Sigmoid colon (tissue), 7 donors: ENCODE measurements around the gene USH2A. TPM values are rescaled to one million over a fixed set of nuclear protein-coding genes. Genes with fewer than 3 reads are reported as not detected.

ENCODE experiments used
- DNase-seq: peaks from one replicate; pipeline ENCODE4 v3.0.0-alpha.2; 2019
- H3K27ac ChIP-seq, 4 donors: fragments of 200-600 bp; sonication (generic); one replicate each; pipeline ENCODE4 v1.5.1; 2016 to 2019; ENCODE audit warnings: mild to moderate bottlenecking in 1 of 4
- H3K27me3 ChIP-seq, 3 donors: fragments of 200-600 bp; sonication (generic); one replicate each; pipeline ENCODE4 v1.5.1; 2019; ENCODE audit warnings: mild to moderate bottlenecking in 1 of 3
- H3K36me3 ChIP-seq, 4 donors: fragments of 200-600 bp; sonication (generic); one replicate each; pipeline ENCODE4 v1.5.1; 2016 to 2019
- H3K4me1 ChIP-seq, 4 donors: fragments of 200-600 bp; sonication (generic); one replicate each; pipeline ENCODE4 v1.5.1; 2017 to 2019
- H3K4me3 ChIP-seq, 4 donors: fragments of 200-600 bp; sonication (generic); one replicate each; pipeline ENCODE4 v1.5.1; 2017 to 2019; ENCODE audit warnings: mild to moderate bottlenecking in 2 of 4, moderate library complexity in 1 of 4
- H3K9me3 ChIP-seq, 4 donors: fragments of 200-600 bp in 3 of 4; sonication (generic) in 3 of 4; one replicate each; pipeline versions ENCODE4 v1.5.1 to v1.6.1; 2013 to 2019
- EP300 ChIP-seq, 4 donors: sonication (generic); formaldehyde crosslinking; IDR thresholded peaks; one replicate each; pipeline ENCODE4 v1.6.1; 2017; ENCODE audit warnings: antibody characterized with exemption in 4 of 4
- POLR2A ChIP-seq, 2 donors: fragments of 450-650 bp; IDR thresholded peaks; one replicate each; pipeline ENCODE4 v1.6.1; 2016; ENCODE audit warnings: antibody characterized with exemption in 2 of 2, mild to moderate bottlenecking in 2 of 2, moderate library complexity in 2 of 2
- POLR2AphosphoS5 ChIP-seq, 4 donors: sonication (generic); formaldehyde crosslinking; IDR thresholded peaks; one replicate each; pipeline ENCODE4 v1.6.1; 2017; ENCODE audit warnings: antibody characterized with exemption in 4 of 4
- WGBS, 2 donors: extraction: QIAGEN DNeasy Blood & Tissue Kit; methylation state at CpG; one replicate each; pipeline ENCODE4 v1.1.7; 2013; 5-methylcytosine and 5-hydroxymethylcytosine counted together
- intact Hi-C: fragments of 100-400 bp; cut with DNase I; formaldehyde crosslinking; loops from one replicate; pipeline ENCODE4 v1.15.1; 2023
- polyA plus RNA-seq, 3 donors: library from polyadenylated mRNA; stranded (reverse); fragments of 200-250 nt; gene quantifications; one replicate each; pipeline ENCODE4 v1.2.3, GENCODE V29; 2013
- total RNA-seq, 4 donors: library from RNA; depleted of rRNA; stranded (reverse); fragments of >200 nt; gene quantifications; one replicate each; pipeline ENCODE4 v1.1.0, GENCODE V29; 2016
- TF ChIP-seq, protein P1 (sequence below), 4 experiments: fragments of 450-650 bp in 3 of 4; fragments of 200-600 bp in 1 of 4; IDR thresholded peaks; one replicate each; pipeline ENCODE4 v1.5.1; 2016 to 2019; ENCODE audit warnings: antibody characterized with exemption in 4 of 4, mild to moderate bottlenecking in 3 of 4, moderate library complexity in 2 of 4
- donor health status: healthy with polysubstance abuse.
- donor health status: Bipolar disorder and iron deficiency.
- donor health status: healthy.

USH2A gene
- total and polyA plus RNA-seq, 7 donors, result under 0.01 TPM; not detected in 6

DNA sequence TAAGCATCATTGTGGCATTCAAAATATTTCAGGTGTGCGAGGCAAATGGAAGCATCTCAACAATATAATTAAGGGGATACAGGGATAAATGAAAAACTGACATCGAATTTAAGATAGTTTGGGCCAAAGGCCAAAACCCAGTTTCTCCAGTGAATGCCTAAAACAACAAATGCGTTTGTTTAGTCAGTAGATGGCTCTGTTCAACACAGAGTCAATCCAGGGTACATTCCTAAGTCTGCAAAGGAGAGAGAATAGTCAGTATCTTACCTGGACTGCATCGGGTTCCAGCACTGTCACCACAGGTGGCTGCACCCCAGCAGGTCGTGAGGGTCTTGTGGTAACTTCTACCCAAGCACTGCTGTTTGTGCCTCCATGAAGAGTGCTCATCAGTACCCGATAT, 535.1 kb downstream of the USH2A start:
- no peaks in the 10 kb centered on the region for H3K9me3 ChIP-seq
- TF ChIP-seq, protein P1, sequence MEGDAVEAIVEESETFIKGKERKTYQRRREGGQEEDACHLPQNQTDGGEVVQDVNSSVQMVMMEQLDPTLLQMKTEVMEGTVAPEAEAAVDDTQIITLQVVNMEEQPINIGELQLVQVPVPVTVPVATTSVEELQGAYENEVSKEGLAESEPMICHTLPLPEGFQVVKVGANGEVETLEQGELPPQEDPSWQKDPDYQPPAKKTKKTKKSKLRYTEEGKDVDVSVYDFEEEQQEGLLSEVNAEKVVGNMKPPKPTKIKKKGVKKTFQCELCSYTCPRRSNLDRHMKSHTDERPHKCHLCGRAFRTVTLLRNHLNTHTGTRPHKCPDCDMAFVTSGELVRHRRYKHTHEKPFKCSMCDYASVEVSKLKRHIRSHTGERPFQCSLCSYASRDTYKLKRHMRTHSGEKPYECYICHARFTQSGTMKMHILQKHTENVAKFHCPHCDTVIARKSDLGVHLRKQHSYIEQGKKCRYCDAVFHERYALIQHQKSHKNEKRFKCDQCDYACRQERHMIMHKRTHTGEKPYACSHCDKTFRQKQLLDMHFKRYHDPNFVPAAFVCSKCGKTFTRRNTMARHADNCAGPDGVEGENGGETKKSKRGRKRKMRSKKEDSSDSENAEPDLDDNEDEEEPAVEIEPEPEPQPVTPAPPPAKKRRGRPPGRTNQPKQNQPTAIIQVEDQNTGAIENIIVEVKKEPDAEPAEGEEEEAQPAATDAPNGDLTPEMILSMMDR (IDR thresholded peaks at IDR 0.05), result no peak
- TF ChIP-seq POLR2AphosphoS5 (IDR thresholded peaks at IDR 0.05) (no peak), POLR2A (IDR thresholded peaks at IDR 0.05) (no peak), EP300 (IDR thresholded peaks at IDR 0.05) (no peak)
- WGBS, 2 donors, result 43 to 72% methylated on average over 6 of the region's 6 CpGs

DNA sequence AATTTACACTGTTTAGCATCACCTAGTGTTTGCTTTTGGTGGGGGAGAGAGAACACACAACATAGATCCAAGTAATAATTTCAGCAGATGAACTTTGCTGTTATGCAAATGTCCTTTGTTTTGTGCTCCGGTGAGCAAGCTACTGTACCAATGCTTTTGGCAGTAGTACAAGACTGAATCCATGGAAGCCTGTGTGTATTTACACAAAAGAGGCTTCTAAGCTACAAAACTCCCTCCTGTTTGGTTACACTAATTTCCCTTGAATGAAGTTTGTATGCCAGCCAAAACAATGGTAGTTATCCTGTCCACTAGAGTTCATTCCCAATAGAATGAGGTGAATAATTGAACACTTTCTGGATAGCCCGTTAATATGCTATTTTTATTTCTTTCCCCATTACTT, 535.6 kb downstream of the USH2A start:
- intact Hi-C loops, result no loop called here
- no peaks in the 10 kb centered on the region for H3K36me3 ChIP-seq

More for the DNA sequence above, 535.1 kb downstream of the USH2A start:
- Histone ChIP-seq H3K27me3 (no peaks in the 10 kb centered on the region), H3K4me1 (peaks cover 0 to 7% (median 0%) of the 10 kb centered on the region in 4 donors), H3K36me3 (no peaks in the 10 kb centered on the region), H3K4me3 (no peak overlapping the region), H3K27ac (no peak overlapping the region)
- intact Hi-C loops, result no loop called here
- no peak for DNase-seq

DNA sequence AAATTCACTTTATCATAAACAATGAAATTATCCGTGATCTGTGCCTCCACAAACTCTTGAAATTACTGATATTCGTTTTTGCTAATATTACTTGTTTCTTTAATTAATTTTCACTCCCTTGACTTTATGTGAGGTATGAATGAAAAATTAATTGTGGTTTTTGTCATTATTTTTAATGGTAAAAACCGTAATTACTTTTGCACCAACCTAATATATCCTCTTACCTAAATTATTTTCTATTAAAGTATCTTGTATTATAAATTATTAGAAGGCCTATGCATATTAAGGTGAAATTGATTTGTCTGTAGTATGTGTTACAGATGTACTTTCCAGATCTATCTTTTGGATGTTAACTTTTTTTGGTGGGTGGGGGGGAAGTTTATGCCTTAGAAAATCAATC, 540.2 kb downstream of the USH2A start:
- 59 to 75% methylated on average over 3 of the region's 3 CpGs for WGBS, 2 donors
- intact Hi-C loops, result no loop called here
- no peaks in the 10 kb centered on the region for H3K9me3 ChIP-seq

More for the DNA sequence above, 535.6 kb downstream of the USH2A start:
- H3K4me1 ChIP-seq, result peaks cover 0 to 7% (median 0%) of the 10 kb centered on the region in 4 donors
- TF ChIP-seq POLR2AphosphoS5 (IDR thresholded peaks at IDR 0.05) (no peak), EP300 (IDR thresholded peaks at IDR 0.05) (no peak), POLR2A (IDR thresholded peaks at IDR 0.05) (no peak)
- TF ChIP-seq, protein P1 (IDR thresholded peaks at IDR 0.05), result no peak
- DNase-seq, result no peak
- H3K9me3 ChIP-seq, result no peaks in the 10 kb centered on the region
- WGBS, 2 donors, result 51 to 76% methylated on average over 2 of the region's 2 CpGs
- H3K27me3 ChIP-seq, result no peaks in the 10 kb centered on the region
- no peak overlapping the region for H3K27ac ChIP-seq
- no peak overlapping the region for H3K4me3 ChIP-seq

DNA sequence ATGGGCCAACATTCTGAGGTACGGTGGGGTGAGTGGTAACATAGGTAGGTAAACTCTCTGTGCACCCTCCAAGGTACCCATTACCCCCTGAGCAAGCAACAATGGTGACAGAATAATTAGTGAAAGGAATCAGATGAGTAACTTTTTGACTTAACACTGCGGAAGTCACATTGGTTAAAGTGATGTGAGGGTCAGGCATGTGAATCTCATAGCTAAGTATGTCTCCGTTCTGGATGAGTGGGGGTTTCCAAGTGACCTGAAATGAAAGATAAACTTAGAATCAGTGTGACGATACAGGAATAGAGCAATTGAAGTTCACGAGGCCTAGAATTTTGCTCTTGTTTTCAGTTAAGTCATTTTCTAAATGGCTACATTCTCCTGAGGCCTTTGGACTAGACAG, 544.4 kb downstream of the USH2A start:
- no peak for TF ChIP-seq EP300 (IDR thresholded peaks at IDR 0.05)
- TF ChIP-seq, protein P1 (IDR thresholded peaks at IDR 0.05), result no peak
- 83 to 87% methylated on average over 5 of the region's 5 CpGs for WGBS, 2 donors
- intact Hi-C loops, result no loop called here

More for the DNA sequence above, 540.2 kb downstream of the USH2A start:
- no peak overlapping the region for H3K4me3 ChIP-seq
- no peak overlapping the region for H3K27ac ChIP-seq
- no peaks in the 10 kb centered on the region for H3K4me1 ChIP-seq
- H3K27me3 ChIP-seq, result no peaks in the 10 kb centered on the region
- DNase-seq, result no peak
- no peak for TF ChIP-seq EP300 (IDR thresholded peaks at IDR 0.05)
- TF ChIP-seq, protein P1 (IDR thresholded peaks at IDR 0.05), result no peak
- no peak for TF ChIP-seq POLR2A (IDR thresholded peaks at IDR 0.05)
- no peak for TF ChIP-seq POLR2AphosphoS5 (IDR thresholded peaks at IDR 0.05)
- H3K36me3 ChIP-seq, result no peaks in the 10 kb centered on the region

DNA sequence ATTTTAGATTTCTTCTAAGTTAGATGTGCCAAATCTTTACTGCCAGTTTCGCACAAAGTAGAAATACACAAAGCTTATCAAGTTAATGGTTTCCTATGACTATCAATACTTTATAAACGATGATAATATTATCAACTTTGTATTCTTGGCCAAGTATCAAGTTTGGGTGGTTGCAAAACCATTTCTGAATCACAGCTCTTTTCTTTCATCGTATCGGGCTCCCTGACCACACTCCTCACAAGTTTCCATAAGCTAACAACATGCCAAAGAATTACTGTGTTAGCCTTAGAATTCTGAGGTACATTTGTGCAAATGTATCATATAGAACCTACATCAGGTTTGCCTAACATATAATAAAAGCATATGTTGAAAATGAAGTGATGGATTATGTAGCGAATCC, 545.1 kb downstream of the USH2A start:
- TF ChIP-seq EP300 (IDR thresholded peaks at IDR 0.05), result no peak
- TF ChIP-seq POLR2A (IDR thresholded peaks at IDR 0.05), result no peak
- TF ChIP-seq, protein P1 (IDR thresholded peaks at IDR 0.05), result no peak
- no peak for TF ChIP-seq POLR2AphosphoS5 (IDR thresholded peaks at IDR 0.05)
- no peak overlapping the region for H3K27ac ChIP-seq
- H3K9me3 ChIP-seq, result no peaks in the 10 kb centered on the region
- intact Hi-C loops, result no loop called here
- no peaks in the 10 kb centered on the region for H3K27me3 ChIP-seq
- DNase-seq, result no peak
- H3K4me1 ChIP-seq, result no peaks in the 10 kb centered on the region
- WGBS, 2 donors, result 80 to 90% methylated on average over 5 of the region's 5 CpGs
- H3K36me3 ChIP-seq, result no peaks in the 10 kb centered on the region
- no peak overlapping the region for H3K4me3 ChIP-seq

More for the DNA sequence above, 544.4 kb downstream of the USH2A start:
- no peaks in the 10 kb centered on the region for H3K27me3 ChIP-seq
- no peaks in the 10 kb centered on the region for H3K9me3 ChIP-seq
- H3K4me3 ChIP-seq, result no peak overlapping the region
- no peak for DNase-seq
- no peaks in the 10 kb centered on the region for H3K36me3 ChIP-seq
- no peaks in the 10 kb centered on the region for H3K4me1 ChIP-seq
- H3K27ac ChIP-seq, result no peak overlapping the region
